Kidney glomerular epithelial cell (primary cell): ENCODE results near the gene SRPX2.
A peak's percentile ranks its signal among the peaks of the same experiment; 100 is the strongest.
"Not testable (repeated sequence)": the region's sequence is repeated elsewhere in the genome, so short reads cannot be mapped to it uniquely, and the experiment has no call there.

Experiments
- DNase-seq: peaks from one replicate; lab custom pipeline; 2025; lab: John Stamatoyannopoulos, UW

SRPX2 gene

GRCh38 chrX:100700809-100701208 is 56.8 kb downstream of the SRPX2 start:
- DNase-seq: no peak

GRCh38 chrX:100704581-100705203 is 60.7 kb downstream of the SRPX2 start:
- DNase-seq: no peak

- no peak for DNase-seq
Observed at GRCh38 chrX:100710816-100711215, 66.8 kb downstream of the SRPX2 start.

GRCh38 chrX:100717363-100717762 is 73.4 kb downstream of the SRPX2 start:
- no peak for DNase-seq

- no peak for DNase-seq
Observed at GRCh38 chrX:100719139-100719538, 75.1 kb downstream of the SRPX2 start.

- peak; percentile 4 for DNase-seq
Observed at GRCh38 chrX:100720301-100720700, 76.3 kb downstream of the SRPX2 start.

- DNase-seq: no peak
Observed at GRCh38 chrX:100721328-100721727, 77.3 kb downstream of the SRPX2 start.

- DNase-seq: not testable (repeated sequence)
Observed at GRCh38 chrX:100724006-100724405, 80.0 kb downstream of the SRPX2 start.
